HepG2 (cell line): ENCODE results near the gene TMEM31. TPM values are rescaled to one million over a fixed set of nuclear protein-coding genes. Genes with fewer than 3 reads are reported as not detected.

Experiments used
- FOXO1 ChIP-seq: sonication (generic); formaldehyde crosslinking; IDR thresholded peaks from 2 replicates; pipeline ENCODE4 v1.4.0; 2020; ENCODE audit warnings: missing genetic modification reagents
- HMGXB4 ChIP-seq, 2 experiments: sonication (generic) in 1 of 2; formaldehyde crosslinking in 1 of 2; IDR thresholded peaks; 2 replicates each; pipeline versions ENCODE4 v1.4.0 to v1.6.1; 2018 to 2020; ENCODE audit warnings: missing genetic modification reagents in 2 of 2, borderline replicate concordance in 1 of 2, low read depth in 1 of 2, mild to moderate bottlenecking in 1 of 2, missing biosample characterization in 1 of 2
- MTA1 ChIP-seq: sonication (generic); formaldehyde crosslinking; IDR thresholded peaks from 2 replicates; pipeline ENCODE4 v1.4.0; 2020; ENCODE audit warnings: missing genetic modification reagents, mild to moderate bottlenecking, borderline replicate concordance
- MYNN ChIP-seq: sonication (generic); formaldehyde crosslinking; IDR thresholded peaks from 2 replicates; pipeline ENCODE4 v1.4.0; 2020; ENCODE audit warnings: mild to moderate bottlenecking, low read depth, missing genetic modification reagents
- PCBP2 ChIP-seq: fragments of 200-400 bp; formaldehyde crosslinking; optimal IDR thresholded peaks from 2 replicates; pipeline ENCODE3; 2018; ENCODE audit warnings: low read length, low read depth; ENCODE audit not compliant: poor library complexity, severe bottlenecking
- PRMT3 ChIP-seq: sonication (generic); formaldehyde crosslinking; IDR thresholded peaks from 2 replicates; pipeline ENCODE4 v1.8.1; 2022; ENCODE audit warnings: low read depth, mild to moderate bottlenecking, moderate library complexity, missing genetic modification reagents, borderline replicate concordance
- RAD21 ChIP-seq: fragments of 450-650 bp; formaldehyde crosslinking; IDR thresholded peaks from 2 replicates; pipeline ENCODE4 v1.5.0; 2020; ENCODE audit warnings: mild to moderate bottlenecking
- RXRB ChIP-seq: IDR thresholded peaks from 2 replicates; pipeline ENCODE4 v1.6.1; 2016; ENCODE audit warnings: borderline replicate concordance, missing genetic modification reagents, missing compliant biosample characterization
- SALL1 ChIP-seq: sonication (generic); formaldehyde crosslinking; IDR thresholded peaks from 2 replicates; pipeline ENCODE4 v1.8.0; 2022; ENCODE audit warnings: mild to moderate bottlenecking, missing genetic modification reagents
- SMYD3 ChIP-seq: sonication (generic); formaldehyde crosslinking; IDR thresholded peaks from 2 replicates; pipeline ENCODE4 v1.8.1; 2023; ENCODE audit warnings: mild to moderate bottlenecking, missing genetic modification reagents
- SUZ12 ChIP-seq: fragments of 150-350 bp; IDR thresholded peaks from 2 replicates; pipeline ENCODE4 v1.6.1; 2014; ENCODE audit warnings: low read depth, low read length
- ZNF318 ChIP-seq: sonication (generic); formaldehyde crosslinking; IDR thresholded peaks from 2 replicates; pipeline ENCODE4 v1.4.0; 2020; ENCODE audit warnings: mild to moderate bottlenecking, missing genetic modification reagents
- ZNF878 ChIP-seq: sonication (generic); formaldehyde crosslinking; IDR thresholded peaks from 2 replicates; pipeline ENCODE4 v1.8.1; 2023; ENCODE audit warnings: mild to moderate bottlenecking, missing genetic modification reagents, moderate library complexity
- polyA plus RNA-seq, 8 experiments: library from polyadenylated mRNA; depleted of rRNA in 3 of 8; stranded (reverse) in 7 of 8; unstranded in 1 of 8; fragments of >200 nt; fragmentation: Illumina TruSeq in 4 of 8; extraction: Trizol in 4 of 8; gene quantifications; 2 replicates each; pipeline versions ENCODE4 v1.2.1 to v1.2.3, GENCODE V29; 2011 to 2016; ENCODE audit warnings: low read depth in 4 of 8, missing spikeins in 1 of 8, mixed read lengths in 1 of 8; ENCODE audit not compliant: insufficient read depth in 1 of 8
- total RNA-seq, 5 experiments: library from RNA; depleted of rRNA; stranded (reverse); fragments of >200 nt; fragmentation: Illumina TruSeq; extraction: Trizol; gene quantifications; 2 replicates each; pipeline ENCODE4 v1.2.3, GENCODE V29; 2016; ENCODE audit warnings: low read depth in 1 of 5
- TF ChIP-seq, protein P1 (sequence below): sonication (generic); formaldehyde crosslinking; conservative IDR thresholded peaks from 2 replicates; pipeline ENCODE4 v1.4.0; 2020; ENCODE audit warnings: mild to moderate bottlenecking, missing genetic modification reagents, moderate library complexity

TMEM31 gene
- total and polyA plus RNA-seq, 2 of the 13 experiments (the other 11 are each of a cell fraction or from before 2014, with no cell fraction given) = 0.16 TPM; not detected in 1

DNA sequence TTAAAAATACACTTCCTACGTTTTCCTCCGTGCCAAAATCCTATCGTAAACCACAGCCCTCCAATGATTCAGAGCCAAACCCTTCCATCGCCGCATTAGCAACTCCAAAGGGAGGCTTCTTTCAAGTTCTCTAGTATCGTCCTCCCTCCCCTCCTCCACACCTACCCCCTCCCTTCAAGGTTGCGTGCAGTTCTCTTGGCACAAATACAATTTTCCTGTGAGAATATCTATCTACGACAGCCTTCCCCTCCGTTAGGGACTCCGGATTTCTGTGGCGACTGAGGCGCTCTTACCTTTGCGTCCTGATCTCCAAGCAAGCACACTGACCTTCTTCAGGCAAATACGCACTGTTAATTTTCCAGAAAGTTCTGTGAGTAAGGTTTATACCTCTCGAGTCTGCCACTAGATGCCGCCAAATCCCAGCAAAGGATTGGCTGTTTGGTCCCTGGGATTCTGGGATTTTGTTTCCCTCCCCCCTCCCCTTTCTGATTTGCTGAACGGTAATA, 23.0 kb upstream of the TMEM31 start (continued):
- TF ChIP-seq SALL1 (CRISPR knock-in tag) (no peak), SUZ12 (no peak), ZNF878 (CRISPR knock-in tag) (no peak), MYNN (CRISPR knock-in tag) (no peak), RAD21 (CRISPR knock-in tag) (peak; percentile 20; the same call in 1 of the 2 replicates), SMYD3 (CRISPR knock-in tag) (no peak), PCBP2 (no peak), HMGXB4 (CRISPR knock-in tag; IDR thresholded peaks at IDR 0.05; ENCODE audit: borderline replicate concordance in 1 of 2, low read depth in 1 of 2) (peak; percentile 26 to 63; a peak in 2 of 4 replicates), ZNF318 (CRISPR knock-in tag) (no peak), MTA1 (CRISPR knock-in tag) (no peak), PRMT3 (CRISPR knock-in tag) (no peak), RXRB (CRISPR knock-in tag) (0 out of 2 replicates have a peak, but pooled peaks have one; percentile 21), FOXO1 (CRISPR knock-in tag) (no peak)
- TF ChIP-seq, protein P1, sequence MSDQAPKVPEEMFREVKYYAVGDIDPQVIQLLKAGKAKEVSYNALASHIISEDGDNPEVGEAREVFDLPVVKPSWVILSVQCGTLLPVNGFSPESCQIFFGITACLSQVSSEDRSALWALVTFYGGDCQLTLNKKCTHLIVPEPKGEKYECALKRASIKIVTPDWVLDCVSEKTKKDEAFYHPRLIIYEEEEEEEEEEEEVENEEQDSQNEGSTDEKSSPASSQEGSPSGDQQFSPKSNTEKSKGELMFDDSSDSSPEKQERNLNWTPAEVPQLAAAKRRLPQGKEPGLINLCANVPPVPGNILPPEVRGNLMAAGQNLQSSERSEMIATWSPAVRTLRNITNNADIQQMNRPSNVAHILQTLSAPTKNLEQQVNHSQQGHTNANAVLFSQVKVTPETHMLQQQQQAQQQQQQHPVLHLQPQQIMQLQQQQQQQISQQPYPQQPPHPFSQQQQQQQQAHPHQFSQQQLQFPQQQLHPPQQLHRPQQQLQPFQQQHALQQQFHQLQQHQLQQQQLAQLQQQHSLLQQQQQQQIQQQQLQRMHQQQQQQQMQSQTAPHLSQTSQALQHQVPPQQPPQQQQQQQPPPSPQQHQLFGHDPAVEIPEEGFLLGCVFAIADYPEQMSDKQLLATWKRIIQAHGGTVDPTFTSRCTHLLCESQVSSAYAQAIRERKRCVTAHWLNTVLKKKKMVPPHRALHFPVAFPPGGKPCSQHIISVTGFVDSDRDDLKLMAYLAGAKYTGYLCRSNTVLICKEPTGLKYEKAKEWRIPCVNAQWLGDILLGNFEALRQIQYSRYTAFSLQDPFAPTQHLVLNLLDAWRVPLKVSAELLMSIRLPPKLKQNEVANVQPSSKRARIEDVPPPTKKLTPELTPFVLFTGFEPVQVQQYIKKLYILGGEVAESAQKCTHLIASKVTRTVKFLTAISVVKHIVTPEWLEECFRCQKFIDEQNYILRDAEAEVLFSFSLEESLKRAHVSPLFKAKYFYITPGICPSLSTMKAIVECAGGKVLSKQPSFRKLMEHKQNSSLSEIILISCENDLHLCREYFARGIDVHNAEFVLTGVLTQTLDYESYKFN (CRISPR knock-in tag) = no peak
